RWPE2 (cell line): ENCODE measurements around the gene MPST.

Experiments used
- ATAC-seq: fragments of 200-7000 bp; cut with Tn5 transposase; 3 replicates; pipeline ENCODE4 v1.9.1; 2021; ENCODE audit warnings: low read depth
- DNase-seq: peaks from one replicate; pipeline ENCODE4 v3.0.0-alpha.2; 2020; ENCODE audit warnings: low spot score
- H3K27ac ChIP-seq: fragments of 450-650 bp; 2 replicates; pipeline ENCODE4 v1.5.1; 2017; ENCODE audit warnings: mild to moderate bottlenecking; ENCODE audit not compliant: poor library complexity, severe bottlenecking
- H3K27me3 ChIP-seq: fragments of 250-450 bp; sonication (Bioruptor Pico); 2 replicates; pipeline ENCODE4 v1.5.1; 2021; ENCODE audit warnings: mild to moderate bottlenecking, moderate library complexity; ENCODE audit not compliant: insufficient read depth, poor library complexity, severe bottlenecking
- H3K36me3 ChIP-seq: fragments of 250-450 bp; sonication (Bioruptor Pico); 2 replicates; pipeline ENCODE4 v1.5.1; 2020; ENCODE audit warnings: low read depth, mild to moderate bottlenecking, moderate library complexity
- H3K4me1 ChIP-seq: fragments of 250-450 bp; sonication (Bioruptor Pico); 2 replicates; pipeline ENCODE4 v1.5.1; 2021; ENCODE audit warnings: mild to moderate bottlenecking, moderate library complexity; ENCODE audit not compliant: insufficient read depth, poor library complexity, severe bottlenecking
- H3K4me3 ChIP-seq: fragments of 250-450 bp; sonication (Bioruptor Pico); 2 replicates; pipeline ENCODE4 v1.5.1; 2021; ENCODE audit warnings: mild to moderate bottlenecking, moderate library complexity; ENCODE audit not compliant: severe bottlenecking
- H3K9me3 ChIP-seq: fragments of 250-450 bp; sonication (Bioruptor Pico); 2 replicates; pipeline ENCODE4 v1.5.1; 2021; ENCODE audit warnings: mild to moderate bottlenecking, moderate library complexity; ENCODE audit not compliant: severe bottlenecking
- TF ChIP-seq, protein P1 (sequence below): fragments of 450-650 bp; IDR thresholded peaks from one replicate; pipeline ENCODE4 v1.5.1; 2017; ENCODE audit warnings: mild to moderate bottlenecking, moderate library complexity; ENCODE audit not compliant: poor library complexity, severe bottlenecking

MPST gene

DNA sequence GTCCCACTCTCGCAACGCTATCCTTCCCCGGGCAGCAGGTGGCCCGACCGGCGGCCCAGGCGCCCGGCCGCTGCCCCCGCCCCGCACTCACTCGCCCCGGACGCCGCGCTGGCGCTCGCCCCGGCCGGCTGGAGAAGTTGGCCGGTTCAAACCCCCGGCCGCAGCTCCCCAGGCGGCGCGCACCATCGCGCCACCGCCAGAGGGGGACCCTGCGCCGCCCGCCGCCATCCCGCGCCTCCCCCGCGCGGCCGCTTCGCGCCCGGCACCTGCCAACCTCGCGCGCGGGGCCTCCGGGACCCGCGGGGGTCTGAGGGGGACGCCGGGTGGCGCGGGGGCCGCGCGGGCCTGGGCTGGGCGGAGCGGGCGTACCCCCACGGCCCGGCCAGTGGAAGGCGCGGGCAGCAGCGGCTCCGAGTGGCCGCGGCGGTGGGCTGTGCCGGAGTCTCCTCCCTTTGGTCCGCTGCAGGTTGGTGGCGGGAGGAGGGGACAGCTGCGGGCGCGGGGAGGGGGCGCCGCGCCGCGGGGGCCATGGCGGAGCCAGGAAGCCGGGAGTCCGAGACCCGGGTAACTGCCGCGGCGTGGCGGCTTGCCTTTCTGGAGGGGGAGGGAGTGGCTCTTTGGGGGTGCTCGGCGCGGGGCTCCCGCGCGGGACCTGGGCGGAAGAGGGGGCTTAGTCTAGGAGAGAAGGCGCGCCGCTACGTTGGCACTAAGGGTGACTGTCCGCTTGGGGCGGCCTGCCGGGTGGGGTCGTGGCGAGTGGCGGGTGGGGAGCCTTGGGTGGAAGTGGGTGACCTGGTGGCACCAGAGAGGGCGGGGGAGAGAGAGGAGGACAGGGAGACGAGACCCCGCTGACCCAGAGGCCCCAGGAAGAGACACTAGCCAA lies at the start of gene MPST, which contains the start of gene TST:
MPST (plus strand) TSS at position 434 of the 883 bp plus-strand sequence; CDS start at position 529, 95 bp downstream.
TST (minus strand) TSS at position 139 of the 883 bp plus-strand sequence. CDS start 715 bp downstream, outside the sequence.
- TF ChIP-seq, protein P1, sequence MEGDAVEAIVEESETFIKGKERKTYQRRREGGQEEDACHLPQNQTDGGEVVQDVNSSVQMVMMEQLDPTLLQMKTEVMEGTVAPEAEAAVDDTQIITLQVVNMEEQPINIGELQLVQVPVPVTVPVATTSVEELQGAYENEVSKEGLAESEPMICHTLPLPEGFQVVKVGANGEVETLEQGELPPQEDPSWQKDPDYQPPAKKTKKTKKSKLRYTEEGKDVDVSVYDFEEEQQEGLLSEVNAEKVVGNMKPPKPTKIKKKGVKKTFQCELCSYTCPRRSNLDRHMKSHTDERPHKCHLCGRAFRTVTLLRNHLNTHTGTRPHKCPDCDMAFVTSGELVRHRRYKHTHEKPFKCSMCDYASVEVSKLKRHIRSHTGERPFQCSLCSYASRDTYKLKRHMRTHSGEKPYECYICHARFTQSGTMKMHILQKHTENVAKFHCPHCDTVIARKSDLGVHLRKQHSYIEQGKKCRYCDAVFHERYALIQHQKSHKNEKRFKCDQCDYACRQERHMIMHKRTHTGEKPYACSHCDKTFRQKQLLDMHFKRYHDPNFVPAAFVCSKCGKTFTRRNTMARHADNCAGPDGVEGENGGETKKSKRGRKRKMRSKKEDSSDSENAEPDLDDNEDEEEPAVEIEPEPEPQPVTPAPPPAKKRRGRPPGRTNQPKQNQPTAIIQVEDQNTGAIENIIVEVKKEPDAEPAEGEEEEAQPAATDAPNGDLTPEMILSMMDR: peak; percentile 4
- H3K4me3 ChIP-seq: peak within 1 kb of the TSS; percentile 93
- ATAC-seq: peak; percentile 76
- no peaks in the 10 kb centered on the region for H3K9me3 ChIP-seq
- no peaks in the 10 kb centered on the region for H3K27me3 ChIP-seq
- H3K27ac ChIP-seq: peak within 1 kb of the TSS; percentile 57
- H3K4me1 ChIP-seq: no peaks in the 10 kb centered on the region
- peaks cover 25% of the 10 kb centered on the region for H3K36me3 ChIP-seq
- no peak for DNase-seq

DNA sequence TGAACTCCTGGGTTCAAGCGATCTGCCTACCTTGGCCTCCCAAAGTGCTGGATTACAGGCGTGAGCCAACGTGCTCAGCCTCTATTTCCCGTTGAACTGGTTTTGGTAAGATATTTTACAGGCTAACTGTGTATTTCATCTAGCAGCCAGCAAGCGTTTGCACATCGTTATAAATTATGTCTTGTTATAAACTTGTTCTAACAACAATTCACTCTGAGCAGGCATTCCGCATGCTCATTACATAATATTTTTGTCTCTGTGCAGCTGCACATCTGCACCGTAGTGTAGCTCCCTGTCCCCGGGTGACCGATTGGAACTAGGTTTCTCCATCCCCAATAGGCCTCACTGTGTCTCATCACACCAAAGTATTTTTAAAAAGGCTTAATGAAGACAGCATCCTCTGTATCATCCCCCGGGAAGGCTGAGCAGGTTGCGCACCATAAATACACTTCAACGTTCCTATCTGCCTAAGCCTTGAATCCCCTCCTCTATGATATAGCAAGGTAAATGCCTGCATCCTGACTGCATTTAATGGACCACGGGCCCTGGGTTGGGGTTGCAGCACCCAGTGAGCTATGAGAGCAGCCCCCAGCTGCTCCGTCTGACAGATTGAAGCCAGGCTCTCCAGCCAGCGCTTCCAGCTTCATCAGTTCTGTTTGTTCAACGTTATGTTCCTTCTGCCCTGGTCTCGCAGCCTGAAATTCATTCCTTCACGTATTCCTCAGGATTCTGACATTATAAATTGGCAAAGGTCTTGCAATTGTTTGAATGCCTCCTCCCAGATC lies 48.0 kb upstream of the MPST start:
- Histone ChIP-seq H3K27ac (no peak overlapping the region), H3K36me3 (no peaks in the 10 kb centered on the region), H3K9me3 (no peaks in the 10 kb centered on the region), H3K27me3 (no peaks in the 10 kb centered on the region), H3K4me3 (no peak overlapping the region), H3K4me1 (no peaks in the 10 kb centered on the region)
- TF ChIP-seq, protein P1: no peak
- no peak for ATAC-seq
- DNase-seq: no peak

DNA sequence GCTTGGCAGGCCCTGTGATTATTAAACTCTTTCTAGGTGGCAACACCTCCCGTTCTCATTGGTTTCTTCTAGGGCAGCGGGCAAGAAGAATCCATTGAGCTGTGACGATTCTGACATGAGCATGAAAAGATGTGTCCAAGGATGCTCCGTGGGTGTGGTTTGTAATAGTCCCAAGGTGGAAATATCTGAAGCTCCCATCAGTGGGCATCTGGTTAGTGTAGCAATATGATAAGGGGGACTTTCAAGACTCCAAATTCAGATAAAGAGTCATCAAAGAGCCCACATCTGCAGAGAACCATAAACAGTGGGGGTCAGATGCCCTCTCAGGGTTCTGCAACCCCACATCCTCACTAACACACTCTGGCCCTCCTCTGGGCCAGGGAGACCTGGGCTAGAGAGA lies 42.9 kb upstream of the MPST start:
- no peak overlapping the region for H3K27ac ChIP-seq

DNA sequence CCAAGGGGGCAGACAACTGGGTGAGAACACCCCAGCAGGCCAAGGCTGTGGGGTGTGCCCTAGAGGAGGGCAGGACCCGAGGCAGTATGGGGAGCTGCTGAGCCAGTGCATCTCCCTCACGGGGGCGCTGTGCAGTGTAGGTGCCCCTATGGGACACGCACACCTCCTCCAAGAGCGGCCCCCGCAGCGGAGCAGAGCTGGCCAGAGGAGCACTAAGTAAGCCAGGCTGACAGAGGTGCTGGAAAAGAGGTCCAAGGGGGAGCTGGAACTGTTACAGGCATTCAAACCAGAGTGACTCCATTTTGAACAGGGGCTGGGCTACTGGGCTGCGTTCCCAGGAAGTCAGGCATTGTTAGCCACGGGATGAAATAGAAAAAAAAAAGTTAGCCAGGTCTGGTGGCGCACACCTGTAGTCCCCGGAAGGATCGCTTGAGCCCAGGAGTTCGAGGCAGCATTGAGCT lies 42.1 kb upstream of the MPST start:
- Histone ChIP-seq H3K36me3 (no peaks in the 10 kb centered on the region), H3K27me3 (no peaks in the 10 kb centered on the region), H3K27ac (no peak overlapping the region), H3K4me1 (peaks cover 2% of the 10 kb centered on the region), H3K4me3 (peak overlapping the region; percentile 21), H3K9me3 (no peaks in the 10 kb centered on the region)
- ATAC-seq (peak; percentile 24; the same call in 2 of the 3 replicates), DNase-seq (no peak)
- TF ChIP-seq, protein P1: no peak

More for the DNA sequence above, 42.9 kb upstream of the MPST start:
- no peak overlapping the region for H3K4me3 ChIP-seq
- no peak for DNase-seq
- TF ChIP-seq, protein P1: no peak
- no peaks in the 10 kb centered on the region for H3K9me3 ChIP-seq
- no peaks in the 10 kb centered on the region for H3K36me3 ChIP-seq
- peaks cover 2% of the 10 kb centered on the region for H3K4me1 ChIP-seq
- no peaks in the 10 kb centered on the region for H3K27me3 ChIP-seq
- ATAC-seq: no peak
